ENCODE data around the gene ELANE.

Gene ELANE

DNA sequence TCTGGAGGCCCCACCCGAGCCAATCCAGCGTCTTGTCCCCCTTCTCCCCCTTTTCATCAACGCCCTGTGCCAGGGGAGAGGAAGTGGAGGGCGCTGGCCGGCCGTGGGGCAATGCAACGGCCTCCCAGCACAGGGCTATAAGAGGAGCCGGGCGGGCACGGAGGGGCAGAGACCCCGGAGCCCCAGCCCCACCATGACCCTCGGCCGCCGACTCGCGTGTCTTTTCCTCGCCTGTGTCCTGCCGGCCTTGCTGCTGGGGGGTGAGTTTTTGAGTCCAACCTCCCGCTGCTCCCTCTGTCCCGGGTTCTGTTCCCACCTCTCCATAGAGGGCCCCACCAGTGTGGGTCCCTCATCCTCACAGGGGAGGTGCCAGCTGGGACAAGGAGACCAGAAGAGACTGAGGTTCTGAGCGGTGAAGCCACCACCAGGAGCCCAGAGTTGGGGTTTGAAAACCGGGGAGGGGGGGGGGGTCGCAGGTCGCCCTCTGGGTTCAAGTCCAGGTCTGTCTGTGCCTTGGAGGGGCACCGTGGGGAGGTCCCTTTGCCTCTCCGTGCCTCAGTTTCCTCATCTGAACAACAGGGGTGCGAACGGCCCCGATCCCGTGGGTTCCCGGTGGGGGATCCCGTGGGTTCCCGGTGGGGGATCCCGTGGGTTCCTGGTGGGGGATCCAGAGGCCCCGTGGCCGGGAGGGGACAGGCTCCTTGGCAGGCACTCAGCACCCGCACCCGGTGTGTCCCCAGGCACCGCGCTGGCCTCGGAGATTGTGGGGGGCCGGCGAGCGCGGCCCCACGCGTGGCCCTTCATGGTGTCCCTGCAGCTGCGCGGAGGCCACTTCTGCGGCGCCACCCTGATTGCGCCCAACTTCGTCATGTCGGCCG lies at the start of gene ELANE:
TSS of gene ELANE (plus strand) at position 168 of the 878 bp plus-strand sequence. CDS start at position 194, 26 bp downstream.
- no peak for DNase-seq

DNA sequence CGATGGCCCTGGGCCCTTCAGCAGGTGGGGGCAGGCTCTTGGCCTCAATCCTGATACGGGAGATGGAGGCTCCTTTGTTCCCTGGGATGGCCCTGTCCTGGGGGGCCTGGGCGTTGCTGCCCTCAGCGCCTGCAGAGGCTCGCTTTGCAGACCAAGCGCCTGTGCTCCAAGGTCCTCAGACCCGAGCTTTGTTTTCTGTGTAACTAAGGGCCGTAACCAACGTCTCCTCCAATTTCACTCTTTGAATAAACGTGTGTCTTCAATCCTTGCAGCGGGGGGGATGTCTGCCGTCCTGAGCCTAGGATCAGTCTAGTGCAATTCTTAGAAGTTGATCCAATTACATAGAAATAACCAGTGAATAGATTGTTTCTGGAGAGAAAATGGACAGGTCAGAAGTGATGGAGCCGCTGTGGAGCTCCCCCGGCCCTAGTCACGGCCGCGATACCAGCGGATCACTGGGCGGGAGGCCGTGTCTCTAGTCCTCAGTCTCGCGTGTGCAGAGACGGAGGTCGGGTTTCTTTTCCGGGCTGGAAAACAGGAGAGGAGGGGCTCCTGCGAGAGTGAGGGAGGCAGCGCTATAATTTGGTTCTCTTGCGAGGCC lies 49.5 kb upstream of the ELANE start:
- no peak for DNase-seq

DNA sequence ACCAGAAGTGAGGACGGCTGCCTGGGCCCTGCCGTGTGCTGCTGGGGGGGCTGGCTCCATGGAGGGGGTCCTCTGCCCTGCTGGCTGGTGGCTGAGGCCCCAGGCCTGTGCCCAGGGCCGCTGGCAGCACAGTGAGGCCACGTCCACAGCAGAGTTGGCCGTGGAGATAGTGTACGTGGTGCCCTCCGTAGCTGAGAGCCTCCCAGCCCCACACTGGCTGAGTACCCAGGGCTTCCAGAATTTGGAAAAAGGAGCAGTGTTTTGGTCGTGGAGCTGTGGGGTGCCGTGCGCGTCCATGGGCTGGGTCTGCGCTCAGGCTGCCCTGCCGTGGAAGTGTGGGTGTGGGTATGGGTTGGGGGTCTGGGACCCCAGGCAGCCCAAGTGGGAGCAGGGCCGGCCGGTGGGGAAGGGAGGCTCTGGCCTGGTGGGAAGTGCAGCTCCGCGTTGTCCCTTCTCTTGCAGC lies 49.0 kb upstream of the ELANE start:
- DNase-seq = no peak

DNA sequence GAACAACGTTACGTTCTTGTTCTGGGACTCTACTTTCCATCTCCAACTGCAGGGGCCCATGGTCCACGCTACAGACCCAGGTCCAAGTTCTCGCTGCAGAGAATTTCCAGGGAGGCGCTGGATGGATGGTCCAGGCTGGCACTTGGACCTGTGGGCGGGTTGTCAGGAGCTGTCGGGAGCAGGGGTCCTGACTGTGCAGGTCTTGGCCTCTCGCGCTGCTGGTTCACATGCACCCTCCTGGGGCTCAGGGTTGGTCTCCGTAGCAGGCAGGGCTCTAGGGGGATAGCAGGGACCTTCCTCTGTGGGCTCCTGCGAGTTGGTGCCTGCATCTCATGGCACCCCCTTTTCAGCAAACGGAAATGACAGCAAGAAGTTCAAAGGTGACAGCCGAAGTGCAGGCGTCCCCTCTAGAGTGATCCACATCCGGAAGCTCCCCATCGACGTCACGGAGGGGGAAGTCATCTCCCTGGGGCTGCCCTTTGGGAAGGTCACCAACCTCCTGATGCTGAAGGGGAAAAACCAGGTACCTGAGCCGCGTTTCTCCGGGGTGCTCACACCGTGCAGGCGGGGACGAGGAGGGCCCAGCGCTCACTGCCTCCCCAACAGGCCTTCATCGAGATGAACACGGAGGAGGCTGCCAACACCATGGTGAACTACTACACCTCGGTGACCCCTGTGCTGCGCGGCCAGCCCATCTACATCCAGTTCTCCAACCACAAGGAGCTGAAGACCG lies 48.3 kb upstream of the ELANE start:
- no peak for DNase-seq

DNA sequence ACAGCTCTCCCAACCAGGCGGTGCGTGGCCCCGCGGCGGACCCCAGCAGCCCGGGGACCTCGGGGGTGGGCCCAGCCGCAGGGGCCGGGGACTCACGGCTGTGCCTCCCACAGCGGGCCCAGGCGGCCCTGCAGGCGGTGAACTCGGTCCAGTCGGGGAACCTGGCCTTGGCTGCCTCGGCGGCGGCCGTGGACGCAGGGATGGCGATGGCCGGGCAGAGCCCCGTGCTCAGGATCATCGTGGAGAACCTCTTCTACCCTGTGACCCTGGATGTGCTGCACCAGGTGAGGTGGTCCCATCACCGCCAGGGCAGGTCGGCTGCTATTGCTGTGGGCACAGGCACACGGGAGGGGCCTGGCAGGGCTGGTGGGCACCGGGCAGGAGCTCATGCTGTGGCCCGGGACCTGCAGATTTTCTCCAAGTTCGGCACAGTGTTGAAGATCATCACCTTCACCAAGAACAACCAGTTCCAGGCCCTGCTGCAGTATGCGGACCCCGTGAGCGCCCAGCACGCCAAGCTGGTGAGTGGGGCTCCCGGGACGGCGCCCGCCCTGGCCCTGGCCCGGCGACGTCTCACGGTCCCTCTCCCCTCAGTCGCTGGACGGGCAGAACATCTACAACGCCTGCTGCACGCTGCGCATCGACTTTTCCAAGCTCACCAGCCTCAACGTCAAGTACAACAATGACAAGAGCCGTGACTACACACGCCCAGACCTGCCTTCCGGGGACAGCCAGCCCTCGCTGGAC lies 47.5 kb upstream of the ELANE start:
- no peak for DNase-seq

DNA sequence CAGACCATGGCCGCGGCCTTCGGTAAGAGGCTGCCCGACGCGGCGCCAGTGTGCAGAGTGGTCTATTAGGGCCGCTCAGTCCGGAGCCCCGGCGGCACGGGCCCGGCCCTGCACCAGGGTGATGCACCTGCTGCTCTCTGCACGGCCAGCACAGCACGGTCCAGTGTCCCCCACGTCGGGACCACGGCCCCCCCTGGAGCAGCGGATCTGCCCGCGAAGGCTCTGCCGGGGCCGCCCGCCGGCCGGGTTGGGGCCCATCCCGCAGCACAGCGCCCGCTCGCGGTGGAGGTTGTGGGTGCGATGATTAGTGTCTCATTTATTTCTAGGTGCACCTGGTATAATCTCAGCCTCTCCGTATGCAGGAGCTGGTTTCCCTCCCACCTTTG lies 46.9 kb upstream of the ELANE start:
- DNase-seq = no peak

DNA sequence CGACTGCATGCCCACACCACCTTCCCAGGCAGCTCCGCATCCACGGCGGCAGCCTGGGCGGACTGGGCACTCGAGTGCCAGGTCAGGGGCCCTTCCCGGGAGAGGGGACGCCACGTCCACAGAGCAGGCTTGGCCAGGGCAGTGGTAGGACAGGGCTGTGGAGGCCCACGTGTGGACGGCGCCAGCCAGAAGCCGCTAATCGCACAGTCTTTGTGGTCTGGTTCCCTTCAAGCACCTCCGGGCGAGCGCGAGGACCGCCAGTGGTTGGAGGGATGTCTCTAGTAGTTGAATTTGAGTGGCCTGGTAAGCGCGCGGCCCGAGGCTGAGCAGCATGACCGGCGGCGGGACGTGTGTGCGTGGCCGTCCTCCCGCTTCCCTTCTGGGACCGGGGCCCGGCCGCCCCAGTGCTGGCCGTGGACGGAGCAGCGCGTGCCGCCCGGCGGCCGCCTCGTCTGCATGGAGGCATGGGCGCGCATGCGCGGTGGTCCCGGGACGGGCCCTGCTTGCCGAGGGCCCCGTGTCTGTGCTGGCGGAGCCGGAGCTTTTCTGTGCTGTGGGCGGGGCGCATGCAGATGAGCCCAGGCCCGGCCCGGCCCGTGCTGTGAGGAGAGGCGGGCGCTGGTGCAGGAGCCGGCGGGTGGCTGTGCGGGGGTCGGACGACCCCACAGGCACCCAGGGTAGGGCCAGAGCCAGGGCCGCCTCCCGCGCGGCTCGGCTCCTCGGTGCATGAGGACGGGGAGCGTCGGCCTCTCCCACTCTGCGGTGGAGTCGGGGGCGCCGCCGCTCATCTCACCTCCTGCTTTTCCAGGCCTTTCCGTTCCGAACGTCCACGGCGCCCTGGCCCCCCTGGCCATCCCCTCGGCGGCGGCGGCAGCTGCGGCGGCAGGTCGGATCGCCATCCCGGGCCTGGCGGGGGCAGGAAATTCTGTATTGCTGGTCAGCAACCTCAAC lies 46.2 kb upstream of the ELANE start:
- DNase-seq = no peak

DNA sequence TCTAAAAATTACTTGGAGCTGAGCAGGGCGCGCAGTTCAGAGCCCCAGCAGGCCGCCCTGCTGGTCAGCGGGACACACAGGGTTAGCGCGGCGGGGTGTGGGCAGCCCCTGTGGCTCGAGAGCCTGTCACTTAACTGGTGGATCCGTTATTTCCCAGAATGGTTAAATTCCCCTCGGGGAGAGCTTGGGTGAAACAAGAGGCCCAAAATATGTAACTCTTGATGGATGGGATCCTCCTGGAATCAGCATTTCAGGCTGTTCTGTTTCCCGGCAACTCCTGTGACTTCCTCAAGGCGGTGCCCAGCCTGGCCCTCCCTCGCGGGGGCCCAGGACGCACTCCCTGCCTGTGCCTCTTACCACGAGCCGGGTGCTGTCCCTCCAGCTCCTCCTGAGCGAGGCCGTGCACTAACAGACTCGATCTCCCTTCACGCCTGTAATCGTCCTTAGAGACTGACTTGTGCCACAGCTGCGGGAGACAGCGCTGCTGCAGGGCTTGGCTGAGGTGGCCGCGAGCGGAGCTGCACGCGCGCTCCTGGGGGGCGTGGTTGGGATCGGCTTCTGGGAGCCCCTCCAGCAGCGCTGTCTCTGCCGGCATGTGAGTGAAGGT lies 45.2 kb upstream of the ELANE start:
- DNase-seq = no peak

DNA sequence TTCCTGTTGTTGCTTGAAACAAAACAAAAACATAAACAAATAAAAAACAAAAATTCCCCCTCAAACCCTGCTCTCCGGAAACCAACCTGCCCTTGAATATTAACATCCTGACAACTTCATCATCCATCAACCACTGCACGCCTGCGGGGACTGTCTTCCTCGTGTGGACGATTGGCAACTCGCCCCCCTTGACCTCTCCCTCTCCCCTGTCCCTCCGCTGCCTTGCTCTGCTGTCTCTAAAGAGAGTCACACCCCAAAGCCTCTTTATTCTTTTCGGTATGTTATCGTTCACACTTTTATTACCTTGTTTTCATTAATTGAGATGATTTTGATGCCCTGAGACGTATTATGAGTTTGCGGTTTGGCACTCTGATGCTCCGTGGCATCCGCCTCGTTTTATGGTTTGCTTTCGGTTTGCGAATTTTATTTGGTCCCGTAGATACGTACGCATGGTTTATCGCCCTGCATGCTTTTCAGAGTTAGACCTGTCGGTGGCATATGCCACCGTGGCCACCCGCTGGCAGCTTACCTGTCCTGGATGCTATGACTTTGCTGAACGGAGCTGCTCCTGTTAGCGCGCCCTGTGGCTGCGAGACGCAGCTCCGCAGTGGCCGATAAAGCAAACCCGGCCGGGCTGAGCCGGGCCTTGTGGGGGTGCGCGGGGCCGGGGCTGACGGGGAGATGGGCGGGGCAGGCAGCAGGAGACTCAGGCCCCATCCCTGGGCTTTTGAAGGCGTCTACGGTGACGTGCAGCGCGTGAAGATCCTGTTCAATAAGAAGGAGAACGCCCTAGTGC lies 44.3 kb upstream of the ELANE start:
- no peak for DNase-seq

DNA sequence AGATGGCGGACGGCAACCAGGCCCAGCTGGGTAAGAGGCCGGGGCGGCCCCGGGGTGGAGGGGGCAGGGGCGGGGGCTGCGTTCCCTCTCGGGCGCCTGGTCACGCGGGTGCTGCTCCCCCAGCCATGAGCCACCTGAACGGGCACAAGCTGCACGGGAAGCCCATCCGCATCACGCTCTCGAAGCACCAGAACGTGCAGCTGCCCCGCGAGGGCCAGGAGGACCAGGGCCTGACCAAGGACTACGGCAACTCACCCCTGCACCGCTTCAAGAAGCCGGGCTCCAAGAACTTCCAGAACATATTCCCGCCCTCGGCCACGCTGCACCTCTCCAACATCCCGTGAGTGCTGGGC lies 43.7 kb upstream of the ELANE start:
- DNase-seq = no peak

DNA sequence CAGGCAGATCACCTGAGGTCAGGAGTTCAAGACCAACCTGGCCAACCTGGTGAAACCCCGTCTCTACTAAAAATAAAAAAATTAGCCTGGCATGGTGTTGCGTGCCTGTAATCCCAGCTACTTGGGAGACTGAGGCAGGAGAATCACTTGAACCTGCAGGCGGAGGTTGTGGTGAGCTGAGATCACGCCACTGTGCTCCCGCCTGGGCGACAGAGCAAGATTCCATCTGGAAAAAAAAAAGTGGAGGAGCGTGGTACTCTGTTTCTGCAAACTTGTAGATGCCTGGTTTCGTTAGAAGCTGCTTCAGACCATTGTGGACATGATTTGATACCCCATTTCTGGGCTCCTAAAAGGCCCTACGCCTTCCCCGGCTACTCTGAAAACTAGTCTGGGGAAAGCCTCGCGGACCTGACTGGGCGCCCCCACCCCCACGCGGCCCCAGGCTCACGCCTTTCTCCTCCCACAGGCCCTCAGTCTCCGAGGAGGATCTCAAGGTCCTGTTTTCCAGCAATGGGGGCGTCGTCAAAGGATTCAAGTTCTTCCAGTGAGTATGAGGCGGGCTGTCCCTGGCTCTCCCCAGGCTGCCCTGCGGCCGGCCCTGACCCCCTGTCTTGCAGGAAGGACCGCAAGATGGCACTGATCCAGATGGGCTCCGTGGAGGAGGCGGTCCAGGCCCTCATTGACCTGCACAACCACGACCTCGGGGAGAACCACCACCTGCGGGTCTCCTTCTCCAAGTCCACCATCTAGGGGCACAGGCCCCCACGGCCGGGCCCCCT lies 41.8 kb upstream of the ELANE start:
- no peak for DNase-seq

DNA sequence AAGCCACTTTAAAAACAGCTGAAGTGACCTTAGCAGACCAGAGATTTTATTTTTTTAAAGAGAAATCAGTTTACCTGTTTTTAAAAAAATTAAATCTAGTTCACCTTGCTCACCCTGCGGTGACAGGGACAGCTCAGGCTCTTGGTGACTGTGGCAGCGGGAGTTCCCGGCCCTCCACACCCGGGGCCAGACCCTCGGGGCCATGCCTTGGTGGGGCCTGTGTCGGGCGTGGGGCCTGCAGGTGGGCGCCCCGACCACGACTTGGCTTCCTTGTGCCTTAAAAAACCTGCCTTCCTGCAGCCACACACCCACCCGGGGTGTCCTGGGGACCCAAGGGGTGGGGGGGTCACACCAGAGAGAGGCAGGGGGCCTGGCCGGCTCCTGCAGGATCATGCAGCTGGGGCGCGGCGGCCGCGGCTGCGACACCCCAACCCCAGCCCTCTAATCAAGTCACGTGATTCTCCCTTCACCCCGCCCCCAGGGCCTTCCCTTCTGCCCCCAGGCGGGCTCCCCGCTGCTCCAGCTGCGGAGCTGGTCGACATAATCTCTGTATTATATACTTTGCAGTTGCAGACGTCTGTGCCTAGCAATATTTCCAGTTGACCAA lies 41.1 kb upstream of the ELANE start:
- DNase-seq = no peak

DNA sequence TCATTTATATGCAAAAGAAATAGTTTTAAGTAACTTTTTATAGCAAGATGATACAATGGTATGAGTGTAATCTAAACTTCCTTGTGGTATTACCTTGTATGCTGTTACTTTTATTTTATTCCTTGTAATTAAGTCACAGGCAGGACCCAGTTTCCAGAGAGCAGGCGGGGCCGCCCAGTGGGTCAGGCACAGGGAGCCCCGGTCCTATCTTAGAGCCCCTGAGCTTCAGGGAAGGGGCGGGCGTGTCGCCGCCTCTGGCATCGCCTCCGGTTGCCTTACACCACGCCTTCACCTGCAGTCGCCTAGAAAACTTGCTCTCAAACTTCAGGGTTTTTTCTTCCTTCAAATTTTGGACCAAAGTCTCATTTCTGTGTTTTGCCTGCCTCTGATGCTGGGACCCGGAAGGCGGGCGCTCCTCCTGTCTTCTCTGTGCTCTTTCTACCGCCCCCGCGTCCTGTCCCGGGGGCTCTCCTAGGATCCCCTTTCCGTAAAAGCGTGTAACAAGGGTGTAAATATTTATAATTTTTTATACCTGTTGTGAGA lies 40.5 kb upstream of the ELANE start:
- DNase-seq = no peak

DNA sequence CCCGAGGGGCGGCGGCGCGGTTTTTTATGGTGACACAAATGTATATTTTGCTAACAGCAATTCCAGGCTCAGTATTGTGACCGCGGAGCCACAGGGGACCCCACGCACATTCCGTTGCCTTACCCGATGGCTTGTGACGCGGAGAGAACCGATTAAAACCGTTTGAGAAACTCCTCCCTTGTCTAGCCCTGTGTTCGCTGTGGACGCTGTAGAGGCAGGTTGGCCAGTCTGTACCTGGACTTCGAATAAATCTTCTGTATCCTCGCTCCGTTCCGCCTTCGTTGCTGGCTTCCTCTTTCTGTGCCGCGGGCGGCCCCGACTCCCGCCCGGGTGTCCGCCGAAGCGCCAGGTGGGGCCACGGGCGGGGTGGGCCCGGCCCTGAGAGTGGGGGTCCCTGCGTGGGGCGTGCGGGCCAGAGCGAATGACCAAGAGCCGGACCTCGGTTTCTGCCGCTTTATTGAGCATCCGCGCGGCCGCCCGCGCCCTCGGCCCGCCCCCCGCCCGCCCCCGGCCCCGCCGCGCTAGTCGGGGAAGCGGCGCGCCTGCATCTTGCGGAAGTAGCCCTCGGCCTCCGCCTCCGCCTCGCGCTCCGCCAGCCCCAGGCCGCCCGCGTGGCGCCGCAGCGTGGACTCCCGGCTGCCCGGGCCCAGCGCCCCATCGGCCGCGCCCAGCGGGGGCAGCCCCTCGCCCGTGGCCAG lies 39.9 kb upstream of the ELANE start:
- no peak for DNase-seq

DNA sequence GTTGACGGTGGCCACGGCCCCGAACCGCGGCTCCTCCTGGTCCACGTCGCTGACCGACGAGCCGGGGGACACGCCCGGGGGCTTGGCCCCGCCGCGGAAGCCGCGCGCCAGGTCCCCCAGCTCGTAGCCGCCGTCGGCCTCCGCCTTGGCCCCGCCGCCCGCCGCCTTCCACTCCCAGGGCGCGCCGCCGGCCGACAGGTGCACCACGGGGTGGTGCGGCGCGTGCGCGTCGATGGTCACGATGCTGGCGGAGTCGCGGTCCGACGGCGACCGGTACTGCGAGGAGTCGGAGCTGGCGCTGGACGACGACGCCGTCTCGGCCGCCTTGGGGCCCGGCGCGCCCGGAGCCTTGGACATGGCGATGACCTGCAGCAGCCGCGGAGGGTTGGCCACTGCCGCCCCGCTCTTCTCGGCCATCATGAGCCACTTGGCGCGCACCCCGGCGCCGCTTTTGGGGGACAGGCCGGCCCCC lies 39.3 kb upstream of the ELANE start:
- DNase-seq = no peak

DNA sequence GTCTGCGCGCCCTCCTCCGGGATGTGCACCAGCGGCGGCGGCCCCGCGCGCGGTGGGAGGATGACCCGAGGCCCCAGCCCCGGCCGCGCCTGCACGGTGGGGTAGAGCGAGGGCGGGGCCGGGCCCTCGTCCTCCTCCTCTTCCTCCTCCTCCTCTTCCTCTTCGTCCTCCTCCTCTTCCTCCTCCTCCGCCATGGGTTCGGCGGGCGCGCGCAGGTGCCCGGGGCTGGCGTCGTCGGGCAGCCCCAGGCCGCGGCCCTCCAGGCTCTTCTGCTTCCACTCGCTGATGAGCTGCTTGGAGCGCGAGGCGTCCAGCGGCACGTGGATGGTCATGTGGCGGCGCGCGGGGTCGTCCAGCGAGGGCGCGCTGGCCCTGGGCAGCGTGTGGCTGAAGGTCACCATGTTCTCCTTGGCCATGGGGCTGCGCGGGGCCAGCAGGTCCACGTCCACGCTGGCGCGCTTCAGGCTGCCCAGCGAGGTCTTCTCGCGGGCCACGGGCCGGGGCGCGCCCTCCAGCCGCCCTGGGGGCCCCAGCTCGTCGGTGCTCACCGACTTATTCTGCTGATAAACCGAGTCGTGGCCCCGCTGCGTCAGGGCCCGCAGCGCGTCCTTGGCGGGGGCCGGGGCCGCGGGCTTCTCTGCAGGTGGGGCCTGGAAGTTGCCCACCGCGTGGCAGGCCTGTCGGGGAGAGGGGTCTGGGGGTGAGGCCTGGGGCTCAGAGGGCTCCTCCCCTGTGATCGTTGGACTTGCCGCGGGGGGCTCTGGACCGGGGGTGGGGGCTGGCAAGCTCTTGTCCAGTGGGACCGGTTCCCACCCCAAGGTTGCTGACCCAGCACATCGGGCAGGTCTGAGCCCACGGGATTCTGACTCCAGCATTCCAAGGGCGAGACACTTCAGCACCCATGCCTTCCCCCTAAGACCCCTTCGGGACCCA lies 38.6 kb upstream of the ELANE start:
- no peak for DNase-seq
